Large intestine (tissue), 3 donors: ENCODE data around the gene SCAF1. TPM values are rescaled to one million over a fixed set of nuclear protein-coding genes. Genes with fewer than 3 reads are reported as not detected.
"Not testable (repeated sequence)": the region's sequence is repeated elsewhere in the genome, so short reads cannot be mapped to it uniquely, and the experiment has no call there.

Experiments used
- DNase-seq, 2 donors: peaks; one replicate each; pipeline versions ENCODE4 v3.0.0 to v3.0.0-alpha.2; 2013
- H3K27ac ChIP-seq: one replicate; pipeline ENCODE4 v1.5.1; 2013; ENCODE audit warnings: low read length
- H3K27me3 ChIP-seq: 2 replicates; pipeline ENCODE4 v1.6.1; 2013; ENCODE audit warnings: low read length; ENCODE audit not compliant: control insufficient read depth, insufficient read depth
- H3K36me3 ChIP-seq: 2 replicates; pipeline ENCODE4 v1.6.1; 2013; ENCODE audit warnings: low read length; ENCODE audit not compliant: control insufficient read depth, insufficient read depth
- H3K4me1 ChIP-seq: one replicate; pipeline ENCODE4 v1.6.1; 2013; ENCODE audit warnings: low read length; ENCODE audit not compliant: control insufficient read depth, insufficient read depth
- H3K4me3 ChIP-seq: one replicate; pipeline ENCODE4 v1.5.1; 2013; ENCODE audit warnings: low read length
- H3K9me3 ChIP-seq: one replicate; pipeline ENCODE4 v1.6.1; 2013; ENCODE audit warnings: mild to moderate bottlenecking, low read depth, low read length, moderate library complexity; ENCODE audit not compliant: control insufficient read depth
- WGBS: methylation state at CpG from one replicate; pipeline ENCODE4 v1.1.5; 2013; ENCODE audit warnings: low lambda C conversion rate; ENCODE audit not compliant: insufficient coverage; 5-methylcytosine and 5-hydroxymethylcytosine counted together
- polyA plus RNA-seq: library from polyadenylated mRNA; unstranded; fragments of 120-200 nt; gene quantifications from one replicate; pipeline ENCODE4 v1.2.1, GENCODE V29; 2013

SCAF1 gene
- polyA plus RNA-seq, 1 donor: 35.4 TPM

- H3K9me3 ChIP-seq: not testable (repeated sequence)
Measured at GRCh38 chr19:49633273-49633672, 8.7 kb upstream of the SCAF1 start.

GRCh38 chr19:49635530-49636232 is 6.3 kb upstream of the SCAF1 start:
- Histone ChIP-seq H3K4me1 (peaks cover 19% of the 10 kb centered on the region), H3K9me3 (no peaks in the 10 kb centered on the region), H3K4me3 (no peak overlapping the region), H3K27me3 (peaks cover 9% of the 10 kb centered on the region), H3K36me3 (peaks cover 5% of the 10 kb centered on the region), H3K27ac (no peak overlapping the region)
- DNase-seq: no peak
- no CpG with 5 or more reads among the region's 24 CpGs for WGBS

More at GRCh38 chr19:49633273-49633672, 8.7 kb upstream of the SCAF1 start:
- H3K4me1 ChIP-seq, DNase-seq, H3K4me3 ChIP-seq, H3K36me3 ChIP-seq, H3K27ac ChIP-seq, H3K27me3 ChIP-seq: not testable (repeated sequence)
- WGBS: no CpG with 5 or more reads among the region's 9 CpGs

GRCh38 chr19:49636233-49636932 is 5.6 kb upstream of the SCAF1 start:
- H3K4me1 ChIP-seq: peaks cover 26% of the 10 kb centered on the region
- peaks cover 5% of the 10 kb centered on the region for H3K36me3 ChIP-seq
- H3K9me3 ChIP-seq: no peaks in the 10 kb centered on the region
- DNase-seq: no peak
- WGBS: no CpG with 5 or more reads among the region's 30 CpGs
- no peak overlapping the region for H3K27ac ChIP-seq
- no peak overlapping the region for H3K4me3 ChIP-seq
- H3K27me3 ChIP-seq: peaks cover 9% of the 10 kb centered on the region

GRCh38 chr19:49637821-49638738 is 3.9 kb upstream of the SCAF1 start:
- peaks cover 5% of the 10 kb centered on the region for H3K36me3 ChIP-seq
- H3K4me3 ChIP-seq: peak overlapping the region; percentile 15
- H3K9me3 ChIP-seq: no peaks in the 10 kb centered on the region
- H3K4me1 ChIP-seq: peaks cover 29% of the 10 kb centered on the region
- no CpG with 5 or more reads among the region's 19 CpGs for WGBS
- peaks cover 9% of the 10 kb centered on the region for H3K27me3 ChIP-seq
- DNase-seq: peak; percentile 59 to 82
- H3K27ac ChIP-seq: peak overlapping the region; percentile 48

GRCh38 chr19:49639401-49640112 is 2.5 kb upstream of the SCAF1 start:
- no CpG with 5 or more reads among the region's 31 CpGs for whole genome bisulfite sequencing
- DNase-seq: peak in 1 of 2 donors; percentile 38
- Histone ChIP-seq H3K4me1 (peaks cover 34% of the 10 kb centered on the region), H3K36me3 (peaks cover 7% of the 10 kb centered on the region), H3K4me3 (peak overlapping the region; percentile 72), H3K27ac (peak overlapping the region; percentile 76), H3K9me3 (no peaks in the 10 kb centered on the region), H3K27me3 (peaks cover 9% of the 10 kb centered on the region)

- peak within 1 kb of the TSS; percentile 100 for H3K27ac ChIP-seq
- DNase-seq: peak; percentile 100
- no CpG with 5 or more reads among the region's 51 CpGs for WGBS
- H3K4me3 ChIP-seq: peak within 1 kb of the TSS; percentile 73
- peaks cover 7% of the 10 kb centered on the region for H3K27me3 ChIP-seq
- peaks cover 34% of the 10 kb centered on the region for H3K4me1 ChIP-seq
- H3K36me3 ChIP-seq: peaks cover 8% of the 10 kb centered on the region
- no peaks in the 10 kb centered on the region for H3K9me3 ChIP-seq
Measured at GRCh38 chr19:49640113-49640898, 1.7 kb upstream of the SCAF1 start, which contains the start of gene RRAS. Gene RRAS (minus strand): TSS chr19:49640143. CDS start chr19:49640098, 45 bp downstream.

- no CpG with 5 or more reads among the region's 5 CpGs for WGBS
- Histone ChIP-seq H3K9me3 (no peaks in the 10 kb centered on the region), H3K4me1 (peaks cover 31% of the 10 kb centered on the region), H3K27ac (peak overlapping the region; percentile 87), H3K4me3 (peak overlapping the region; percentile 98), H3K36me3 (peaks cover 31% of the 10 kb centered on the region), H3K27me3 (no peaks in the 10 kb centered on the region)
- no peak for DNase-seq
Measured at GRCh38 chr19:49642492-49643035, 555 bp downstream of the SCAF1 start.

- no peak overlapping the region for H3K27ac ChIP-seq
- no peak for DNase-seq
Measured at GRCh38 chr19:49643466-49643865, 1.5 kb downstream of the SCAF1 start.

GRCh38 chr19:49645592-49645991 is 3.6 kb downstream of the SCAF1 start:
- H3K27ac ChIP-seq: no peak overlapping the region
- no CpG with 5 or more reads among the region's 11 CpGs for WGBS
- H3K36me3 ChIP-seq: peaks cover 53% of the 10 kb centered on the region
- H3K4me1 ChIP-seq: peaks cover 15% of the 10 kb centered on the region
- no peaks in the 10 kb centered on the region for H3K27me3 ChIP-seq
- no peaks in the 10 kb centered on the region for H3K9me3 ChIP-seq
- no peak overlapping the region for H3K4me3 ChIP-seq
- DNase-seq: no peak

More at GRCh38 chr19:49643466-49643865, 1.5 kb downstream of the SCAF1 start:
- Histone ChIP-seq H3K36me3 (peaks cover 37% of the 10 kb centered on the region), H3K4me3 (no peak overlapping the region), H3K27me3 (no peaks in the 10 kb centered on the region), H3K4me1 (peaks cover 27% of the 10 kb centered on the region), H3K9me3 (no peaks in the 10 kb centered on the region)
- no CpG with 5 or more reads among the region's 2 CpGs for WGBS
